DOHH2 (cell line): ENCODE data around the gene RIN1.

Source experiments
- H3F3A ChIP-seq: fragments of 200-600 bp; sonication (generic), shearing (Covaris generic); 2 replicates; pipeline ENCODE4 v1.6.0; 2016; ENCODE audit warnings: antibody characterized with exemption, mild to moderate bottlenecking; ENCODE audit not compliant: control insufficient read depth, insufficient read depth
- H3K27ac ChIP-seq: fragments of 200-600 bp; sonication (generic); 2 replicates; pipeline ENCODE4 v1.5.1; 2014; ENCODE audit warnings: low read depth, mild to moderate bottlenecking, low read length, moderate library complexity
- H3K27me3 ChIP-seq: fragments of 200-600 bp; sonication (generic); 2 replicates; pipeline ENCODE4 v1.6.1; 2014; ENCODE audit warnings: mild to moderate bottlenecking, low read length, mixed read lengths; ENCODE audit not compliant: control insufficient read depth
- H3K36me3 ChIP-seq: fragments of 200-600 bp; sonication (generic); 2 replicates; pipeline ENCODE4 v1.6.1; 2014; ENCODE audit warnings: mild to moderate bottlenecking, low read length, moderate library complexity, mixed read lengths; ENCODE audit not compliant: control insufficient read depth
- H3K4me1 ChIP-seq: fragments of 200-600 bp; sonication (generic); 2 replicates; pipeline ENCODE4 v1.6.1; 2014; ENCODE audit warnings: mild to moderate bottlenecking, low read length, mixed read lengths; ENCODE audit not compliant: control insufficient read depth
- H3K4me2 ChIP-seq: fragments of 200-600 bp; sonication (generic); 2 replicates; pipeline ENCODE4 v1.6.0; 2014; ENCODE audit warnings: mild to moderate bottlenecking, low read length, moderate library complexity
- H3K4me3 ChIP-seq: fragments of 200-600 bp; sonication (generic); 2 replicates; pipeline ENCODE4 v1.5.1; 2014; ENCODE audit warnings: mild to moderate bottlenecking, low read length, mixed read lengths
- H3K79me2 ChIP-seq: fragments of 200-600 bp; sonication (generic); 2 replicates; pipeline ENCODE4 v1.6.1; 2014; ENCODE audit warnings: mild to moderate bottlenecking, low read length, mixed read lengths; ENCODE audit not compliant: control insufficient read depth
- H3K9me2 ChIP-seq: fragments of 200-600 bp; sonication (generic); replicated peaks from 2 replicates; pipeline ENCODE4 v1.6.1; 2014; ENCODE audit warnings: mild to moderate bottlenecking, low read length, mixed read lengths; ENCODE audit not compliant: control insufficient read depth
- H3K9me3 ChIP-seq: fragments of 200-600 bp; sonication (generic); 2 replicates; pipeline ENCODE4 v1.6.1; 2014; ENCODE audit warnings: antibody characterized with exemption, low read length, mixed read lengths; ENCODE audit not compliant: control insufficient read depth, insufficient read depth
- H4K20me1 ChIP-seq: fragments of 200-600 bp; sonication (generic); 2 replicates; pipeline ENCODE4 v1.6.0; 2014; ENCODE audit warnings: low read depth, mild to moderate bottlenecking, antibody characterized with exemption, low read length, moderate library complexity; ENCODE audit not compliant: control insufficient read depth, insufficient read depth
- CTCF ChIP-seq: fragments of 200-600 bp; sonication (generic); IDR thresholded peaks from one replicate; pipeline ENCODE4 v1.5.1; 2014; ENCODE audit warnings: antibody characterized with exemption, mild to moderate bottlenecking, low read depth, low read length; ENCODE audit not compliant: poor library complexity, severe bottlenecking
- EZH2phosphoT487 ChIP-seq: fragments of 200-600 bp; sonication (generic); IDR thresholded peaks from 2 replicates; pipeline ENCODE4 v1.6.1; 2017; ENCODE audit warnings: borderline replicate concordance, mild to moderate bottlenecking, antibody characterized with exemption, low read length, moderate library complexity, mixed read lengths

RIN1 gene

GRCh38 chr11:66339162-66339675 lies 3.0 kb upstream of the RIN1 start:
- no peaks in the 10 kb centered on the region for H3K9me2 ChIP-seq
- no peaks in the 10 kb centered on the region for H3K9me3 ChIP-seq
- H4K20me1 ChIP-seq, result peaks cover 2% of the 10 kb centered on the region; the same call in 1 of the 2 replicates
- H3K79me2 ChIP-seq, result peaks cover 17% of the 10 kb centered on the region
- H3K27ac ChIP-seq, result no peak overlapping the region
- no peaks in the 10 kb centered on the region for H3K27me3 ChIP-seq
- peaks cover 43% of the 10 kb centered on the region for H3K36me3 ChIP-seq
- no peak overlapping the region for H3K4me2 ChIP-seq
- TF ChIP-seq EZH2phosphoT487 (no peak), CTCF (no peak)
- H3F3A ChIP-seq, result no peaks in the 10 kb centered on the region
- peaks cover 18% of the 10 kb centered on the region for H3K4me1 ChIP-seq
- H3K4me3 ChIP-seq, result no peak overlapping the region

GRCh38 chr11:66338276-66339161 lies 2.3 kb upstream of the RIN1 start:
- Histone ChIP-seq H3K9me3 (no peaks in the 10 kb centered on the region), H3K4me3 (no peak overlapping the region), H3K4me1 (peaks cover 11% of the 10 kb centered on the region), H3K79me2 (peaks cover 10% of the 10 kb centered on the region), H3K27ac (no peak overlapping the region), H3K36me3 (peaks cover 43% of the 10 kb centered on the region), H3K27me3 (no peaks in the 10 kb centered on the region), H3K4me2 (no peak overlapping the region), H4K20me1 (no peaks in the 10 kb centered on the region), H3K9me2 (no peaks in the 10 kb centered on the region), H3F3A (no peaks in the 10 kb centered on the region)
- TF ChIP-seq EZH2phosphoT487, result no peak
- no peak for TF ChIP-seq CTCF

GRCh38 chr11:66337103-66337899 lies 1.1 kb upstream of the RIN1 start:
- H3K4me3 ChIP-seq, result no peak overlapping the region

More at GRCh38 chr11:66337103-66337899, 1.1 kb upstream of the RIN1 start:
- H3K9me2 ChIP-seq, result no peaks in the 10 kb centered on the region
- H3F3A ChIP-seq, result no peaks in the 10 kb centered on the region
- no peaks in the 10 kb centered on the region for H3K27me3 ChIP-seq
- no peak overlapping the region for H3K27ac ChIP-seq
- TF ChIP-seq CTCF (no peak), EZH2phosphoT487 (no peak)
- H3K4me1 ChIP-seq, result peaks cover 9% of the 10 kb centered on the region
- peaks cover 43% of the 10 kb centered on the region for H3K36me3 ChIP-seq
- H3K79me2 ChIP-seq, result no peaks in the 10 kb centered on the region
- H4K20me1 ChIP-seq, result no peaks in the 10 kb centered on the region
- no peak overlapping the region for H3K4me2 ChIP-seq
- no peaks in the 10 kb centered on the region for H3K9me3 ChIP-seq
